Kidney (tissue), 14 donors: ENCODE results near the gene PPP1CA. TPM values are rescaled to one million over a fixed set of nuclear protein-coding genes. Genes with fewer than 3 reads are reported as not detected.

Experiments used
- DNase-seq, 5 donors: peaks; one replicate each; pipeline ENCODE4 v3.0.0-alpha.2; 2013 to 2020
- FAIRE-seq: peaks from 2 replicates; lab custom pipeline; 2012; peaks lifted over from hg19 to GRCh38; lab: Jason Lieb, UNC
- H3K27ac ChIP-seq, 2 donors: one replicate each; pipeline ENCODE4 v1.7.0; 2013; ENCODE audit warnings: low read depth in 2 of 2, low read length in 2 of 2, inconsistent platforms in 1 of 2
- H3K27me3 ChIP-seq: one replicate; pipeline ENCODE4 v1.7.1; 2013; ENCODE audit warnings: low read length, inconsistent platforms; ENCODE audit not compliant: control insufficient read depth, insufficient read depth
- H3K36me3 ChIP-seq, 3 donors: one replicate each; pipeline versions ENCODE4 v1.7.0 to v1.7.1; 2013; ENCODE audit warnings: low read length in 3 of 3, control low read depth in 1 of 3, inconsistent platforms in 1 of 3; ENCODE audit not compliant: insufficient read depth in 3 of 3, control insufficient read depth in 2 of 3
- H3K4me1 ChIP-seq, 3 donors: one replicate each; pipeline versions ENCODE4 v1.7.0 to v1.7.1; 2013; ENCODE audit warnings: low read length in 3 of 3, inconsistent platforms in 1 of 3, low read depth in 1 of 3; ENCODE audit not compliant: control insufficient read depth in 2 of 3, insufficient read depth in 2 of 3
- H3K4me3 ChIP-seq, 3 donors: one replicate each; pipeline versions ENCODE4 v1.7.0 to v1.8.1; 2013; ENCODE audit warnings: low read length in 3 of 3, control low read depth in 1 of 3, inconsistent platforms in 1 of 3
- H3K9ac ChIP-seq, 3 donors: one replicate each; pipeline versions ENCODE4 v1.7.0 to v1.7.1; 2013; ENCODE audit warnings: low read length in 3 of 3, control low read depth in 1 of 3, inconsistent platforms in 1 of 3
- H3K9me3 ChIP-seq, 3 donors: one replicate each; pipeline versions ENCODE4 v1.7.0 to v1.7.1; 2013; ENCODE audit warnings: low read length in 3 of 3, control low read depth in 1 of 3, inconsistent platforms in 1 of 3; ENCODE audit not compliant: control insufficient read depth in 2 of 3, insufficient read depth in 1 of 3
- CTCF ChIP-seq: IDR thresholded peaks from 3 replicates; pipeline ENCODE4 v1.5.1; 2012; ENCODE audit warnings: mild to moderate bottlenecking, moderate library complexity, borderline replicate concordance; ENCODE audit not compliant: insufficient read depth; ENCODE audit errors: extremely low read depth
- intact Hi-C: fragments of 100-400 bp; cut with DNase I; formaldehyde crosslinking; loops from one replicate; pipeline ENCODE4 v1.11.1; 2022
- polyA plus RNA-seq: library from polyadenylated mRNA; stranded (reverse); fragments of 350-450 nt; fragmentation: Illumina TruSeq; extraction: RNeasy Lipid Tissue Mini Kit (QIAGEN cat#74804); gene quantifications from one replicate; pipeline ENCODE4 v1.2.3, GENCODE V29; 2014; ENCODE audit warnings: low read depth, low replicate concordance; ENCODE audit not compliant: insufficient read depth
- total RNA-seq: library from RNA; stranded (reverse); fragmentation: NEBNext Ultra II Directional; extraction: Animal tissue kit (Norgen Biotek cat#: 25700); gene quantifications from one replicate; pipeline ENCODE4 v1.2.1, GENCODE V29; 2021
- donor health status: control.
- donor health status: control.
- donor health status: control.
- donor health status: control.
- donor health status: control.
- donor health status: DM: yes; HTN: yes; CAD: no.
- donor health status: Normal renal cell carcinoma (clear cell type).

The PPP1CA gene
- total and polyA plus RNA-seq, 2 donors from 2014 or later, result 155 to 210 TPM

- intact Hi-C loops, result no loop called here
- Histone ChIP-seq H3K9me3 (no peaks in the 10 kb centered on the region), H3K27me3 (no peaks in the 10 kb centered on the region), H3K4me1 (peaks cover 0 to 7% (median 3%) of the 10 kb centered on the region in 3 donors), H3K4me3 (no peak overlapping the region), H3K27ac (no peak overlapping the region), H3K9ac (no peak overlapping the region), H3K36me3 (peaks cover 0 to 9% (median 9%) of the 10 kb centered on the region in 3 donors)
- no peak for TF ChIP-seq CTCF
- no peak for DNase-seq
- no peak for FAIRE-seq
These were observed 32.1 kb upstream of the PPP1CA start for GRCh38 chr11:67433536-67434394.

DNA sequence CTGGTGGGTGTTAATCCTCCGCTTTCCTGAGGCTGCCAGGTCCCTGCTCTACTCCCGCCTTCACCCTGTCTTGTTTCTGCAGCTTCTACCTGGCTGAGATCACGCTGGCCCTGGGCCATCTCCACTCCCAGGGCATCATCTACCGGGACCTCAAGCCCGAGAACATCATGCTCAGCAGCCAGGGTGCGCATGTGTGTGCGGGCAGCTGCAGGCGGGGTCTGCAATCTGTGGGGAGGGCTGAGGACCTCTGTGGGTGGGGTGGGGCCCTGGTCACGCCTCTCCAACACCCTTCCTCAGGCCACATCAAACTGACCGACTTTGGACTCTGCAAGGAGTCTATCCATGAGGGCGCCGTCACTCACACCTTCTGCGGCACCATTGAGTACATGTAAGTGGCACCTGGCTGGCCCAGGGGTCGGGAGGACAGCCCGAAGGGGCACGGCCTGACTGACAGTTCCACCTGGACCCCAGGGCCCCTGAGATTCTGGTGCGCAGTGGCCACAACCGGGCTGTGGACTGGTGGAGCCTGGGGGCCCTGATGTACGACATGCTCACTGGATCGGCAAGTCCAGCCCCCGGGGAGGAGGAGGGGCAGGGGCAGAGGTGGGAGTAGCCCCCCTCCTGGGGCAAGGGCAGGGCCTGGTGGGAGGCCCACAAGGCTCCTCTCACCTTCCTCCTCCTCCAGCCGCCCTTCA, 31.1 kb upstream of the PPP1CA start:
- no peak for FAIRE-seq
- DNase-seq, result no peak
- Histone ChIP-seq H3K4me3 (no peak overlapping the region), H3K4me1 (peaks cover 0 to 7% (median 4%) of the 10 kb centered on the region in 3 donors), H3K27ac (no peak overlapping the region), H3K27me3 (no peaks in the 10 kb centered on the region), H3K36me3 (peaks cover 0 to 9% (median 8%) of the 10 kb centered on the region in 3 donors), H3K9ac (no peak overlapping the region), H3K9me3 (no peaks in the 10 kb centered on the region)
- no peak for TF ChIP-seq CTCF
- intact Hi-C loops, result no loop called here

DNA sequence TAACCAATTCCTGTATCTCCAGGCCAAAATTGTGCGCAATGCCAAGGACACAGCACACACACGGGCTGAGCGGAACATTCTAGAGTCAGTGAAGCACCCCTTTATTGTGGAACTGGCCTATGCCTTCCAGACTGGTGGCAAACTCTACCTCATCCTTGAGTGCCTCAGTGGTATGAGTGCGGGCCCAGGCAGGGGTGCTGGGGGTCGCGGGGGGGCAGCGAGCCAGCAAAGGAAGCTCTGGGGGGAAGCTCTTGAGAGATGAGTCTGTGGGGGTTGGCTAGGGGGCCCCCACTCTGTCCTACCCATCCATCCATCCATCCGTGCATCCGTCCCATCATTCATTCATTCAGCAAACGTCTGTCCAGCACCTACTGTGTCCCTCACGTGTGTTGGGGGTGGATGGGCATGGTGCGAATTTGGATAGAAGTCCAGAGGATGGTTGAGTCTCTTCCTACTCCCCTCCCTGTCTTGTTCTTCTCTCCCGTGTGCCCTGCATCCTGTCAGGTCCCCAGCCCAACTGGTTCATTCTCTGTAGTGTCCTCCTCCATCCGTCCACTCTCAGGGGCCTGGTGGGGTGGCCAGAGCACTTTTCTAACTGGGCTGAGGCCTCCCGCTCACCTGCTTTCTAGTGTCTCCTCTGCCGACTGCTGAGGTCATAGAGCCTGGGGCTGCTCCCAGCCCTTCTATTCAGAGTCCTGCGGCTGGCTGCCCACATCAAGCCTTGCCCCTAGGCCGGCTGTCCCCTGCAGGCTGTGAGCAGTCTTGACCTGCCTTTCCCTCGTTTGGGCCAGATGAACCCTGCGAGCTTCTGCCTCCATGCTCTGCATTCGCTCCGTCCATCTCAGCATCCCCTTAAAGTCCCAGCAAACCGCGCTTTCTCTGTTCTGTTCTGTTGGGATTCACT, 29.9 kb upstream of the PPP1CA start:
- H3K27me3 ChIP-seq, result no peaks in the 10 kb centered on the region
- no peak overlapping the region for H3K4me3 ChIP-seq
- FAIRE-seq (no peak), DNase-seq (no peak)
- H3K4me1 ChIP-seq, result peaks cover 0 to 7% (median 4%) of the 10 kb centered on the region in 3 donors
- no peak overlapping the region for H3K27ac ChIP-seq
- H3K36me3 ChIP-seq, result peaks cover 0 to 9% (median 6%) of the 10 kb centered on the region in 3 donors
- TF ChIP-seq CTCF, result no peak
- intact Hi-C loops, result no loop called here
- H3K9me3 ChIP-seq, result no peaks in the 10 kb centered on the region
- H3K9ac ChIP-seq, result no peak overlapping the region
